ENCODE data around the gene PMPCA.

PMPCA gene

GRCh38 chr9:136373300-136374182 is 36.9 kb upstream of the PMPCA start, which contains the start of gene CARD9:
Gene CARD9, minus strand, starts transcription at chr9:136373669. Its CDS starts 1,591 bp downstream, at chr9:136372078.
- no peak for DNase-seq (ENCODE audit: low spot score)

GRCh38 chr9:136374183-136374575 is 36.3 kb upstream of the PMPCA start:
- DNase-seq (ENCODE audit: low spot score) = no peak

- no peak for DNase-seq (ENCODE audit: low spot score)
These were observed 35.4 kb upstream of the PMPCA start for GRCh38 chr9:136375096-136375495.

- no peak for DNase-seq (ENCODE audit: low spot score)
These were observed 34.0 kb upstream of the PMPCA start for GRCh38 chr9:136376457-136376856.

- no peak for DNase-seq (ENCODE audit: low spot score)
These were observed 32.9 kb upstream of the PMPCA start for GRCh38 chr9:136377341-136378169.

GRCh38 chr9:136378170-136379002 is 32.1 kb upstream of the PMPCA start:
- DNase-seq (ENCODE audit: low spot score) = no peak

- no peak for DNase-seq (ENCODE audit: low spot score)
These were observed 31.5 kb upstream of the PMPCA start for GRCh38 chr9:136379003-136379287.

- DNase-seq (ENCODE audit: low spot score) = no peak
These were observed 31.1 kb upstream of the PMPCA start for GRCh38 chr9:136379401-136379800.

- DNase-seq (ENCODE audit: low spot score) = no peak
These were observed 30.6 kb upstream of the PMPCA start for GRCh38 chr9:136379891-136380290.

- DNase-seq (ENCODE audit: low spot score) = no peak
These were observed 30.1 kb upstream of the PMPCA start for GRCh38 chr9:136380381-136380780.

GRCh38 chr9:136381311-136381710 is 29.1 kb upstream of the PMPCA start:
- no peak for DNase-seq (ENCODE audit: low spot score)

- no peak for DNase-seq (ENCODE audit: low spot score)
These were observed 28.4 kb upstream of the PMPCA start for GRCh38 chr9:136381966-136382513.

GRCh38 chr9:136383436-136383835 is 27.0 kb upstream of the PMPCA start:
- no peak for DNase-seq (ENCODE audit: low spot score)

- DNase-seq (ENCODE audit: low spot score) = no peak
These were observed 25.4 kb upstream of the PMPCA start for GRCh38 chr9:136385015-136385414.

GRCh38 chr9:136386018-136386417 is 24.4 kb upstream of the PMPCA start:
- DNase-seq (ENCODE audit: low spot score) = no peak

- no peak for DNase-seq (ENCODE audit: low spot score)
These were observed 23.2 kb upstream of the PMPCA start for GRCh38 chr9:136387217-136387616.

GRCh38 chr9:136389396-136389795 is 21.1 kb upstream of the PMPCA start:
- DNase-seq (ENCODE audit: low spot score) = no peak

- no peak for DNase-seq (ENCODE audit: low spot score)
These were observed 18.5 kb upstream of the PMPCA start for GRCh38 chr9:136391737-136392537.

- no peak for DNase-seq (ENCODE audit: low spot score)
These were observed 17.7 kb upstream of the PMPCA start for GRCh38 chr9:136392538-136393449.

GRCh38 chr9:136393531-136393930 is 16.9 kb upstream of the PMPCA start:
- no peak for DNase-seq (ENCODE audit: low spot score)

Data from hematopoietic multipotent progenitor cell treated with erythropoietin and hydrocortisone succinate and interleukin-3 and kit ligand, for 17 days (in vitro differentiated cells).